Hepatocyte (in vitro differentiated cells): ENCODE data around the gene TNFRSF12A. TPM values are rescaled to one million over a fixed set of nuclear protein-coding genes. Genes with fewer than 3 reads are reported as not detected.

Experiments used
- DNase-seq: peaks from one replicate; pipeline ENCODE4 v3.0.0-alpha.2; 2016; ENCODE audit warnings: low spot score
- H2AFZ ChIP-seq: fragments of 200-600 bp; sonication (generic); 2 replicates; pipeline ENCODE4 v1.6.0; 2016; ENCODE audit warnings: antibody characterized with exemption, mild to moderate bottlenecking
- H3K27ac ChIP-seq: fragments of 200-600 bp; sonication (generic); 2 replicates; pipeline ENCODE4 v1.5.1; 2016; ENCODE audit warnings: mild to moderate bottlenecking
- H3K27me3 ChIP-seq: fragments of 200-600 bp; sonication (generic); 2 replicates; pipeline ENCODE4 v1.6.1; 2016
- H3K36me3 ChIP-seq: fragments of 200-600 bp; sonication (generic); replicated peaks from 2 replicates; pipeline ENCODE4 v1.5.1; 2016; ENCODE audit warnings: low read depth; ENCODE audit not compliant: insufficient read depth
- H3K4me1 ChIP-seq: fragments of 200-600 bp; sonication (generic); 2 replicates; pipeline ENCODE4 v1.5.1; 2016; ENCODE audit warnings: mild to moderate bottlenecking, moderate library complexity; ENCODE audit not compliant: insufficient read depth
- H3K4me2 ChIP-seq: fragments of 200-600 bp; sonication (generic); 2 replicates; pipeline ENCODE4 v1.6.0; 2016
- H3K4me3 ChIP-seq: fragments of 200-600 bp; sonication (generic); 2 replicates; pipeline ENCODE4 v1.5.1; 2016; ENCODE audit warnings: mild to moderate bottlenecking
- H3K79me2 ChIP-seq: fragments of 200-600 bp; sonication (generic); 2 replicates; pipeline ENCODE4 v1.6.0; 2017; ENCODE audit warnings: mild to moderate bottlenecking
- H3K9me2 ChIP-seq: fragments of 200-600 bp; sonication (generic); replicated peaks from 2 replicates; pipeline ENCODE4 v1.6.0; 2017; ENCODE audit warnings: mild to moderate bottlenecking; ENCODE audit not compliant: insufficient read depth
- H3K9me3 ChIP-seq: fragments of 200-600 bp; sonication (generic); 2 replicates; pipeline ENCODE4 v1.5.1; 2016; ENCODE audit warnings: low read depth, mild to moderate bottlenecking
- H4K20me1 ChIP-seq: fragments of 200-600 bp; sonication (generic); 2 replicates; pipeline ENCODE4 v1.6.0; 2016; ENCODE audit warnings: mild to moderate bottlenecking; ENCODE audit not compliant: insufficient read depth, poor library complexity, severe bottlenecking
- CTCF ChIP-seq: fragments of 200-600 bp; sonication (generic); IDR thresholded peaks from 2 replicates; pipeline ENCODE4 v1.5.1; 2016; ENCODE audit warnings: antibody characterized with exemption, mild to moderate bottlenecking; ENCODE audit not compliant: poor library complexity
- EZH2 ChIP-seq: fragments of 200-600 bp; sonication (generic); IDR thresholded peaks from 2 replicates; pipeline ENCODE4 v1.6.1; 2016; ENCODE audit warnings: antibody characterized with exemption, mild to moderate bottlenecking, borderline replicate concordance
- EZH2phosphoT487 ChIP-seq: fragments of 200-600 bp; sonication (generic); IDR thresholded peaks from one replicate; pipeline ENCODE4 v1.6.1; 2018; ENCODE audit warnings: antibody characterized with exemption, mild to moderate bottlenecking, low read depth, moderate library complexity; ENCODE audit not compliant: unreplicated experiment, severe bottlenecking
- WGBS: methylation state at CpG from one replicate; pipeline ENCODE4 v1.1.6; 2016; ENCODE audit warnings: low lambda C conversion rate; ENCODE audit errors: missing lambda C conversion rate; 5-methylcytosine and 5-hydroxymethylcytosine counted together
- polyA plus RNA-seq: library from polyadenylated mRNA; unstranded; fragments of >200 nt; fragmentation: Nextera tagmentation; extraction: Ambion mirVana; gene quantifications from 2 replicates; pipeline ENCODE4 v1.2.1, GENCODE V29; 2016
- total RNA-seq: library from RNA; depleted of rRNA; stranded (reverse); fragments of >200 nt; gene quantifications from 2 replicates; pipeline ENCODE4 v1.2.3, GENCODE V29; 2014

Gene TNFRSF12A
- total and polyA plus RNA-seq, 2 experiments from 2014 or later: 127 to 385 TPM

GRCh38 chr16:2986623-2987188 is 33.5 kb upstream of the TNFRSF12A start:
- Histone ChIP-seq H2AFZ (no peak overlapping the region), H3K4me1 (peaks cover 6% of the 10 kb centered on the region), H3K9me3 (no peaks in the 10 kb centered on the region), H3K27ac (no peak overlapping the region), H3K27me3 (no peaks in the 10 kb centered on the region), H3K36me3 (no peaks in the 10 kb centered on the region), H4K20me1 (no peaks in the 10 kb centered on the region), H3K4me2 (no peak overlapping the region), H3K79me2 (no peaks in the 10 kb centered on the region), H3K4me3 (no peak overlapping the region), H3K9me2 (no peaks in the 10 kb centered on the region)
- DNase-seq: no peak
- TF ChIP-seq CTCF: no peak
- no peak for TF ChIP-seq EZH2phosphoT487
- no peak for TF ChIP-seq EZH2
- WGBS: 92% methylated on average over 17 of the region's 17 CpGs

GRCh38 chr16:2987286-2987685 is 32.9 kb upstream of the TNFRSF12A start:
- H2AFZ ChIP-seq: no peak overlapping the region
- no peak overlapping the region for H3K4me3 ChIP-seq
- TF ChIP-seq CTCF (no peak), EZH2 (no peak), EZH2phosphoT487 (no peak)
- no peak overlapping the region for H3K27ac ChIP-seq
- peaks cover 6% of the 10 kb centered on the region for H3K4me1 ChIP-seq
- WGBS: 81% methylated on average over 9 of the region's 9 CpGs
- H3K27me3 ChIP-seq: no peaks in the 10 kb centered on the region
- DNase-seq: no peak
- H3K9me2 ChIP-seq: no peaks in the 10 kb centered on the region
- no peaks in the 10 kb centered on the region for H3K79me2 ChIP-seq
- no peak overlapping the region for H3K4me2 ChIP-seq
- no peaks in the 10 kb centered on the region for H4K20me1 ChIP-seq
- no peaks in the 10 kb centered on the region for H3K36me3 ChIP-seq
- H3K9me3 ChIP-seq: no peaks in the 10 kb centered on the region

- DNase-seq: no peak
- no peaks in the 10 kb centered on the region for H3K9me2 ChIP-seq
- 63% methylated on average over 8 of the region's 8 CpGs for WGBS
- H3K27me3 ChIP-seq: no peaks in the 10 kb centered on the region
- H4K20me1 ChIP-seq: no peaks in the 10 kb centered on the region
- H3K4me1 ChIP-seq: peaks cover 6% of the 10 kb centered on the region
- no peaks in the 10 kb centered on the region for H3K36me3 ChIP-seq
- H3K27ac ChIP-seq: no peak overlapping the region
- no peak for TF ChIP-seq CTCF
- no peak for TF ChIP-seq EZH2
- H3K9me3 ChIP-seq: no peaks in the 10 kb centered on the region
- H3K4me2 ChIP-seq: no peak overlapping the region
- H3K4me3 ChIP-seq: no peak overlapping the region
- H2AFZ ChIP-seq: no peak overlapping the region
- no peaks in the 10 kb centered on the region for H3K79me2 ChIP-seq
These were observed 32.3 kb upstream of the TNFRSF12A start for GRCh38 chr16:2987833-2988232.
